GM12878 (cell line): ENCODE data around the gene DNA2. TPM values are rescaled to one million over a fixed set of nuclear protein-coding genes. Genes with fewer than 3 reads are reported as not detected.

Experiments
- ATAC-seq: fragments of 200-7000 bp; cut with Tn5 transposase; 3 replicates; pipeline ENCODE4 v1.9.1; 2020; ENCODE audit warnings: mild to moderate bottlenecking, moderate library complexity
- BruUV-seq: library from RNA; stranded (reverse); fragments of 400-500 nt; replicated peaks from 2 replicates; lab custom pipeline; 2021; lab: Mats Ljungman, UMichigan
- CTCF ChIA-PET: fragments of 300-600 bp; sonication (Branson Sonifier 250); formaldehyde crosslinking; extraction: SDS; loops from one replicate; lab custom pipeline; 2021; ENCODE audit warnings: inconsistent platforms; lab: Yijun Ruan, JAX
- POLR2A ChIA-PET: fragments of 350-600 bp; formaldehyde crosslinking; extraction: SDS; loops from one replicate; lab custom pipeline; 2021; ENCODE audit warnings: inconsistent platforms; lab: Charles Lee
- RAD21 ChIA-PET: fragments of 300-600 bp; sonication (Branson Sonifier 250); formaldehyde crosslinking; loops from one replicate; lab custom pipeline; 2023; ENCODE audit warnings: antibody characterized with exemption; ENCODE audit not compliant: unreplicated experiment; lab: Charles Lee
- SMC1A ChIA-PET: fragments of 300-600 bp; sonication (Branson Sonifier 250); formaldehyde crosslinking; loops from one replicate; lab custom pipeline; 2023; ENCODE audit not compliant: unreplicated experiment, uncharacterized antibody; lab: Charles Lee
- DNase-seq: peaks from one replicate; pipeline ENCODE4 v3.0.0-alpha.2; 2011; ENCODE audit warnings: low read depth, low spot score
- FAIRE-seq: peaks from 3 replicates; lab custom pipeline; 2011; peaks lifted over from hg19 to GRCh38; lab: Jason Lieb, UNC
- H2AFZ ChIP-seq: 2 replicates; pipeline ENCODE4 v1.6.0; 2011; ENCODE audit warnings: low read depth, low read length, control low read depth; ENCODE audit not compliant: control insufficient read depth
- H3K27ac ChIP-seq: 2 replicates; pipeline ENCODE4 v1.5.1; 2011; ENCODE audit warnings: control low read depth; ENCODE audit not compliant: control insufficient read depth, insufficient read depth
- H3K27me3 ChIP-seq, 2 experiments: replicated peaks in 1 of 2; 2 replicates each; pipeline versions ENCODE4 v1.6.0 to v1.6.1; 2011; ENCODE audit warnings: low read length in 1 of 2; ENCODE audit not compliant: control insufficient read depth in 2 of 2, insufficient read depth in 2 of 2
- H3K36me3 ChIP-seq, 2 experiments: 2 replicates each; pipeline ENCODE4 v1.5.1; 2011; ENCODE audit warnings: low read length in 1 of 2; ENCODE audit not compliant: control insufficient read depth in 2 of 2, insufficient read depth in 2 of 2
- H3K4me1 ChIP-seq: 2 replicates; pipeline ENCODE4 v1.6.1; 2011; ENCODE audit warnings: mild to moderate bottlenecking, low read length, moderate library complexity, mixed read lengths; ENCODE audit not compliant: control insufficient read depth, insufficient read depth
- H3K4me2 ChIP-seq: 2 replicates; pipeline ENCODE4 v1.6.0; 2011; ENCODE audit warnings: control low read depth; ENCODE audit not compliant: control insufficient read depth, insufficient read depth
- H3K4me3 ChIP-seq: fragments of 200-600 bp; sonication (generic); 2 replicates; pipeline ENCODE4 v1.5.1; 2016
- H3K79me2 ChIP-seq: 2 replicates; pipeline ENCODE4 v1.6.0; 2011; ENCODE audit warnings: low read length; ENCODE audit not compliant: control insufficient read depth, insufficient read depth
- H3K9ac ChIP-seq: 2 replicates; pipeline ENCODE4 v1.8.0; 2011; ENCODE audit warnings: low read length, control low read depth, mixed read lengths; ENCODE audit not compliant: control insufficient read depth, insufficient read depth
- H3K9me3 ChIP-seq: replicated peaks from 3 replicates; pipeline ENCODE4 v1.5.1; 2011; ENCODE audit warnings: mild to moderate bottlenecking, low read length; ENCODE audit not compliant: control insufficient read depth, insufficient read depth
- H4K20me1 ChIP-seq: 2 replicates; pipeline ENCODE4 v1.6.0; 2011; ENCODE audit not compliant: control insufficient read depth, insufficient read depth
- BHLHE40 ChIP-seq, 2 experiments: fragments of 450-650 bp in 1 of 2; IDR thresholded peaks; 2 replicates each; pipeline ENCODE4 v1.6.1; 2011 to 2017; ENCODE audit warnings: low read depth in 2 of 2, borderline replicate concordance in 1 of 2, improper control_type of control experiment in 1 of 2, low read length in 1 of 2, mild to moderate bottlenecking in 1 of 2
- ESRRA ChIP-seq: IDR thresholded peaks from 2 replicates; pipeline ENCODE4 v1.6.1; 2012; ENCODE audit warnings: mild to moderate bottlenecking, low read length, improper control_type of control experiment
- NBN ChIP-seq: fragments of 450-650 bp; IDR thresholded peaks from 2 replicates; pipeline ENCODE4 v1.6.1; 2016
- POLR2AphosphoS2 ChIP-seq: IDR thresholded peaks from 2 replicates; pipeline ENCODE4 v1.6.1; 2011; ENCODE audit warnings: low read depth, mild to moderate bottlenecking, low read length, improper control_type of control experiment, moderate library complexity
- POLR2AphosphoS5 ChIP-seq: IDR thresholded peaks from 2 replicates; pipeline ENCODE4 v1.6.1; 2011; ENCODE audit warnings: mild to moderate bottlenecking, low read length, inconsistent platforms
- SIX5 ChIP-seq: IDR thresholded peaks from 2 replicates; pipeline ENCODE4 v1.6.1; 2011; ENCODE audit warnings: mild to moderate bottlenecking, low read depth, low read length, moderate library complexity; ENCODE audit not compliant: severe bottlenecking
- SREBF1 ChIP-seq: IDR thresholded peaks from 2 replicates; pipeline ENCODE4 v1.6.1; 2012; ENCODE audit warnings: mild to moderate bottlenecking, low read length
- WRNIP1 ChIP-seq: IDR thresholded peaks from 2 replicates; pipeline ENCODE4 v1.6.1; 2011; ENCODE audit warnings: low read depth, low read length, improper control_type of control experiment, borderline replicate concordance
- YY1 ChIP-seq: IDR thresholded peaks from 2 replicates; pipeline ENCODE4 v1.6.1; 2011; ENCODE audit warnings: low read depth, mild to moderate bottlenecking, low read length
- WGBS: methylation state at CpG from one replicate; pipeline ENCODE4 v1.1.6; 2016; ENCODE audit warnings: low lambda C conversion rate; ENCODE audit not compliant: insufficient replicate concordance, insufficient coverage; ENCODE audit errors: missing lambda C conversion rate; 5-methylcytosine and 5-hydroxymethylcytosine counted together
- in situ Hi-C: fragments of 300-500 bp; cut with MboI; formaldehyde crosslinking; loops from 9 replicates; pipeline ENCODE4 v1.14.3; 2018; ENCODE audit warnings: mixed read lengths
- intact Hi-C: fragments of 100-400 bp; cut with micrococcal nuclease; formaldehyde crosslinking; loops from one replicate; pipeline ENCODE4 v1.14.2; 2022; ENCODE audit not compliant: unreplicated experiment
- polyA plus RNA-seq, 11 experiments: library from polyadenylated mRNA; depleted of rRNA in 4 of 11; unstranded in 6 of 11; stranded (reverse) in 5 of 11; fragments of >200 nt; fragmentation: Nextera tagmentation in 4 of 11; fragmentation: Illumina TruSeq in 1 of 11; extraction: Ambion mirVana in 4 of 11; extraction: Trizol in 1 of 11; gene quantifications; 1 replicate in 1 of 11; 2 replicates in 10 of 11; pipeline versions ENCODE4 v1.2.1 to v1.2.3, GENCODE V29; 2011 to 2016; ENCODE audit warnings: inconsistent platforms in 2 of 11, missing spikeins in 2 of 11, low read depth in 1 of 11
- total RNA-seq, 4 experiments: library from RNA; depleted of rRNA in 3 of 4; stranded (reverse); fragments of >200 nt in 3 of 4; fragmentation: Illumina TruSeq in 1 of 4; extraction: Trizol in 1 of 4; gene quantifications; 2 replicates each; pipeline versions ENCODE4 v1.2.1 to v1.2.3, GENCODE V29; 2013 to 2021
- TF ChIP-seq, protein P1 (sequence below): IDR thresholded peaks from 2 replicates; pipeline ENCODE4 v1.6.1; 2012; ENCODE audit warnings: mild to moderate bottlenecking, low read depth, low read length
- TF ChIP-seq, protein P2 (sequence below): IDR thresholded peaks from 2 replicates; pipeline ENCODE4 v1.6.1; 2012; ENCODE audit warnings: improper control_type of control experiment, low read depth, low read length; ENCODE audit not compliant: insufficient replicate concordance
- TF ChIP-seq, protein P3 (sequence below): fragments of 450-650 bp; IDR thresholded peaks from 2 replicates; pipeline ENCODE4 v1.6.1; 2017; ENCODE audit warnings: mild to moderate bottlenecking, low read depth, inconsistent platforms; ENCODE audit not compliant: poor library complexity, severe bottlenecking

DNA2 gene
- total and polyA plus RNA-seq, 10 of the 15 experiments (the other 5 are each of a cell fraction or from before 2014, with no cell fraction given) = 17.7 to 41.8 (median 28.4) TPM

DNA sequence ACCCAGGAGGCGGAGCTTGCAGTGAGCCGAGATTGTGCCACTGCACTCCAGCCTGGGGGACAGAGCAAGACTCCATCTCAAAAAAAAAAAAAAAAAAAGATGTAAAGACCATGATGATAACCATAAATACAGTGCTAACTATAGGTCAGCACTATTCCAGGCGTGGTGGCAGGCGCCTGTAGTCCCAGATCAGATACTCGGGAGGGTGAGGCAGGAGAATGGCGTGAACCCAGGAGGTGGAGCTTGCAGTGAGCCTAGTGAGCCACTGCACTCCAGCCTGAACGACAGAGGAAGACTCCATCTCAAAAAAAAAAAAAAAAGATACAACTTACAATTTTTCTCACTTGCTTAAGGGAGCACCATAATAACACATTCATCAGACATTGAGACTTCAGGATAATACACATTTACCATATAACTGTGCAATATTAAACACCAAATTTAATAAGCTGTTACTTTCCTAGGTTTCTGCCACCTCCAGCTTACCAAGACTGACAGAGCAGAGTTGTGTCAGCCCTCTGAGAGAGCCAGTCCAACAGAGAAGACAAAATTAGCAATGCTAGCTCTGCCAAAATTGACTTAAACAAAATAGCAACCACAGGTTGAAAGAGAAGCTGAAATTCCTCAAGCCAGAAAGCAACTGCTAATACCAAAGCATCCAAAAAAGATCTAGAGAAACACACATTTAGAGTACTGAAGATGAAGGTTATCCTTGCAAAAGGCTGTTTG, 8.2 kb downstream of the DNA2 start:
- in situ Hi-C loops (no loop called here), intact Hi-C loops (no loop called here)
- ChIA-PET CTCF (no interaction called here), SMC1A (interaction anchor here (0.5 kb wide), 1 partner anchor 108 kb away, joined by 3 read pairs; no protein-coding TSS in a partner anchor), POLR2A (interaction anchor here (0.9 to 1.1 kb wide), 2 partner anchors 11 kb away, joined by 3 read pairs; no protein-coding TSS in a partner anchor), RAD21 (no interaction called here)
- Histone ChIP-seq H3K4me2 (no peak overlapping the region), H3K9me3 (no peaks in the 10 kb centered on the region), H2AFZ (no peak overlapping the region), H4K20me1 (no peaks in the 10 kb centered on the region), H3K9ac (no peak overlapping the region), H3K4me1 (no peaks in the 10 kb centered on the region), H3K27me3 (no peaks in the 10 kb centered on the region), H3K27ac (no peak overlapping the region), H3K79me2 (peaks cover 5% of the 10 kb centered on the region), H3K4me3 (no peak overlapping the region), H3K36me3 (peaks cover 0 to 22% of the 10 kb centered on the region in 2 experiments; a peak in 2 of 4 replicates)
- WGBS = 97% methylated on average over 5 of the region's 7 CpGs
- no TSS peak for BruUV-seq
- ATAC-seq (no peak), FAIRE-seq (no peak), DNase-seq (no peak)
- TF ChIP-seq, protein P1, sequence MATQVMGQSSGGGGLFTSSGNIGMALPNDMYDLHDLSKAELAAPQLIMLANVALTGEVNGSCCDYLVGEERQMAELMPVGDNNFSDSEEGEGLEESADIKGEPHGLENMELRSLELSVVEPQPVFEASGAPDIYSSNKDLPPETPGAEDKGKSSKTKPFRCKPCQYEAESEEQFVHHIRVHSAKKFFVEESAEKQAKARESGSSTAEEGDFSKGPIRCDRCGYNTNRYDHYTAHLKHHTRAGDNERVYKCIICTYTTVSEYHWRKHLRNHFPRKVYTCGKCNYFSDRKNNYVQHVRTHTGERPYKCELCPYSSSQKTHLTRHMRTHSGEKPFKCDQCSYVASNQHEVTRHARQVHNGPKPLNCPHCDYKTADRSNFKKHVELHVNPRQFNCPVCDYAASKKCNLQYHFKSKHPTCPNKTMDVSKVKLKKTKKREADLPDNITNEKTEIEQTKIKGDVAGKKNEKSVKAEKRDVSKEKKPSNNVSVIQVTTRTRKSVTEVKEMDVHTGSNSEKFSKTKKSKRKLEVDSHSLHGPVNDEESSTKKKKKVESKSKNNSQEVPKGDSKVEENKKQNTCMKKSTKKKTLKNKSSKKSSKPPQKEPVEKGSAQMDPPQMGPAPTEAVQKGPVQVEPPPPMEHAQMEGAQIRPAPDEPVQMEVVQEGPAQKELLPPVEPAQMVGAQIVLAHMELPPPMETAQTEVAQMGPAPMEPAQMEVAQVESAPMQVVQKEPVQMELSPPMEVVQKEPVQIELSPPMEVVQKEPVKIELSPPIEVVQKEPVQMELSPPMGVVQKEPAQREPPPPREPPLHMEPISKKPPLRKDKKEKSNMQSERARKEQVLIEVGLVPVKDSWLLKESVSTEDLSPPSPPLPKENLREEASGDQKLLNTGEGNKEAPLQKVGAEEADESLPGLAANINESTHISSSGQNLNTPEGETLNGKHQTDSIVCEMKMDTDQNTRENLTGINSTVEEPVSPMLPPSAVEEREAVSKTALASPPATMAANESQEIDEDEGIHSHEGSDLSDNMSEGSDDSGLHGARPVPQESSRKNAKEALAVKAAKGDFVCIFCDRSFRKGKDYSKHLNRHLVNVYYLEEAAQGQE = no peak
- TF ChIP-seq POLR2AphosphoS5 (no peak), POLR2AphosphoS2 (no peak), NBN (no peak), YY1 (no peak), WRNIP1 (no peak), SREBF1 (no peak), ESRRA (no peak), BHLHE40 (IDR thresholded peaks at IDR 0.05; ENCODE audit: borderline replicate concordance in 1 of 2, low read depth in 2 of 2, low read length in 1 of 2) (no peak), SIX5 (no peak)
- TF ChIP-seq, protein P2, sequence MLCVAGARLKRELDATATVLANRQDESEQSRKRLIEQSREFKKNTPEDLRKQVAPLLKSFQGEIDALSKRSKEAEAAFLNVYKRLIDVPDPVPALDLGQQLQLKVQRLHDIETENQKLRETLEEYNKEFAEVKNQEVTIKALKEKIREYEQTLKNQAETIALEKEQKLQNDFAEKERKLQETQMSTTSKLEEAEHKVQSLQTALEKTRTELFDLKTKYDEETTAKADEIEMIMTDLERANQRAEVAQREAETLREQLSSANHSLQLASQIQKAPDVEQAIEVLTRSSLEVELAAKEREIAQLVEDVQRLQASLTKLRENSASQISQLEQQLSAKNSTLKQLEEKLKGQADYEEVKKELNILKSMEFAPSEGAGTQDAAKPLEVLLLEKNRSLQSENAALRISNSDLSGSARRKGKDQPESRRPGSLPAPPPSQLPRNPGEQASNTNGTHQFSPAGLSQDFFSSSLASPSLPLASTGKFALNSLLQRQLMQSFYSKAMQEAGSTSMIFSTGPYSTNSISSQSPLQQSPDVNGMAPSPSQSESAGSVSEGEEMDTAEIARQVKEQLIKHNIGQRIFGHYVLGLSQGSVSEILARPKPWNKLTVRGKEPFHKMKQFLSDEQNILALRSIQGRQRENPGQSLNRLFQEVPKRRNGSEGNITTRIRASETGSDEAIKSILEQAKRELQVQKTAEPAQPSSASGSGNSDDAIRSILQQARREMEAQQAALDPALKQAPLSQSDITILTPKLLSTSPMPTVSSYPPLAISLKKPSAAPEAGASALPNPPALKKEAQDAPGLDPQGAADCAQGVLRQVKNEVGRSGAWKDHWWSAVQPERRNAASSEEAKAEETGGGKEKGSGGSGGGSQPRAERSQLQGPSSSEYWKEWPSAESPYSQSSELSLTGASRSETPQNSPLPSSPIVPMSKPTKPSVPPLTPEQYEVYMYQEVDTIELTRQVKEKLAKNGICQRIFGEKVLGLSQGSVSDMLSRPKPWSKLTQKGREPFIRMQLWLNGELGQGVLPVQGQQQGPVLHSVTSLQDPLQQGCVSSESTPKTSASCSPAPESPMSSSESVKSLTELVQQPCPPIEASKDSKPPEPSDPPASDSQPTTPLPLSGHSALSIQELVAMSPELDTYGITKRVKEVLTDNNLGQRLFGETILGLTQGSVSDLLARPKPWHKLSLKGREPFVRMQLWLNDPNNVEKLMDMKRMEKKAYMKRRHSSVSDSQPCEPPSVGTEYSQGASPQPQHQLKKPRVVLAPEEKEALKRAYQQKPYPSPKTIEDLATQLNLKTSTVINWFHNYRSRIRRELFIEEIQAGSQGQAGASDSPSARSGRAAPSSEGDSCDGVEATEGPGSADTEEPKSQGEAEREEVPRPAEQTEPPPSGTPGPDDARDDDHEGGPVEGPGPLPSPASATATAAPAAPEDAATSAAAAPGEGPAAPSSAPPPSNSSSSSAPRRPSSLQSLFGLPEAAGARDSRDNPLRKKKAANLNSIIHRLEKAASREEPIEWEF = no peak
- TF ChIP-seq, protein P3, sequence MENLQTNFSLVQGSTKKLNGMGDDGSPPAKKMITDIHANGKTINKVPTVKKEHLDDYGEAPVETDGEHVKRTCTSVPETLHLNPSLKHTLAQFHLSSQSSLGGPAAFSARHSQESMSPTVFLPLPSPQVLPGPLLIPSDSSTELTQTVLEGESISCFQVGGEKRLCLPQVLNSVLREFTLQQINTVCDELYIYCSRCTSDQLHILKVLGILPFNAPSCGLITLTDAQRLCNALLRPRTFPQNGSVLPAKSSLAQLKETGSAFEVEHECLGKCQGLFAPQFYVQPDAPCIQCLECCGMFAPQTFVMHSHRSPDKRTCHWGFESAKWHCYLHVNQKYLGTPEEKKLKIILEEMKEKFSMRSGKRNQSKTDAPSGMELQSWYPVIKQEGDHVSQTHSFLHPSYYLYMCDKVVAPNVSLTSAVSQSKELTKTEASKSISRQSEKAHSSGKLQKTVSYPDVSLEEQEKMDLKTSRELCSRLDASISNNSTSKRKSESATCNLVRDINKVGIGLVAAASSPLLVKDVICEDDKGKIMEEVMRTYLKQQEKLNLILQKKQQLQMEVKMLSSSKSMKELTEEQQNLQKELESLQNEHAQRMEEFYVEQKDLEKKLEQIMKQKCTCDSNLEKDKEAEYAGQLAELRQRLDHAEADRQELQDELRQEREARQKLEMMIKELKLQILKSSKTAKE = no peak
